Smooth muscle cell of bladder (primary cell): ENCODE measurements around the gene LNP1. TPM values are rescaled to one million over a fixed set of nuclear protein-coding genes. Genes with fewer than 3 reads are reported as not detected.

Experiments used
- total RNA-seq: library from RNA; depleted of rRNA; stranded (reverse); fragments of >200 nt; gene quantifications from 2 replicates; pipeline ENCODE4 v1.2.3, GENCODE V29; 2014

LNP1 gene, protein sequence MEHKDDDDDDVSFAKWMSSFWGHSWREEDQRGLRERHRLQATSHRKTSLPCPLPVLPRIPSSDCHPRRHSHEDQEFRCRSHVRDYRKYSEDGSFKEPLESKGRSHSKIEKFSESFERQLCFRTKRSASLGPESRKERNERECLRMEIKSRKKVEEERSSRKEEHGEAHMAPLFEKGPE
- 4.0 and 4.2 TPM in 2 replicates for total RNA-seq

DNA sequence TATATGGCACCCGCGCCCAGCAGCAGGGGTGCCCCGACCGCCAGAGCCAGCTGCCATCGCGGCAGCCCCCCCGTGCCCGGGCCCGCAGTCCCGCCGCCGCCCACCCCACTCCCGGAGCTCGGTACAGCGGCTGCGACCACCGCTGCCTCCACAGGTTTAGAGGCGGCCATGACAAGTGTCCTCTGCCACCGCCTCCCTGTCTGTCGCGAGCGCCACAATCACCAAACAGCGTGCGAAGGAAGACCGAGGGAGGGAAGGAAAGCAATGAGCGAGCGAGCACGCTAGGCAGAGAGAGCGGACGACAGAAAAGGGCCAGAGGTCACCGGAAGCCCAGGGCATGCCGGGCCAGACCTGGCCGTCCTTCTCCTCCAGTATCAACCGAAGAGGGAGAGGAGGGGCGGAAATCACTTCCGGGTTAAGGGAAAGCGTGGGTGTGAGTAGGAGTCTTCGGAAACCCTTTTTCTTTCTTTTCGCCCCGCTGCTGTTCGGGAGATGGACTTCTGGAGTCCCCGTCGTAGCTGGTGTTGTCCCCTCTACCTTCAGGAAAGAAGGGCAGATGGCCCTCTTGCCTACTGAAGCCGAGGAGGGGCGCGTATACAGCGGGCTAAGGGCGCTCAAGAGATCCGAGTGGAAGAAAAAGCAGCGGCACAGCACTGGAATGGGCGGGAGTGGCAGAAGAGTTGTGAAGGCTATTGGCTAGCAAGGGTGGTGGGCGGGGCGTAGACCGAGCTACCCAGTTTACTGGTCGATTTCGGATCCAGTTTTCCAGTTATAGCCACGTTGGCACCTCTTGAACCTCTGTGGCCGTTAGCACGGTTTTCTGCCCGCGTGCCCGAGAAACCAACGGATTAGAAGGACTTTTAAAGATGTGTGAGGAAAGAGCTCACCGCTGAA, at the start of gene LNP1, which contains the start of gene TOMM70:
TSS of gene LNP1 (plus strand) at position 760 of the 894 bp plus-strand sequence. CDS start 28,191 bp downstream, outside the sequence.
TSS of gene TOMM70 (minus strand) at position 310 of the 894 bp plus-strand sequence. CDS start at position 170, 140 bp downstream.

DNA sequence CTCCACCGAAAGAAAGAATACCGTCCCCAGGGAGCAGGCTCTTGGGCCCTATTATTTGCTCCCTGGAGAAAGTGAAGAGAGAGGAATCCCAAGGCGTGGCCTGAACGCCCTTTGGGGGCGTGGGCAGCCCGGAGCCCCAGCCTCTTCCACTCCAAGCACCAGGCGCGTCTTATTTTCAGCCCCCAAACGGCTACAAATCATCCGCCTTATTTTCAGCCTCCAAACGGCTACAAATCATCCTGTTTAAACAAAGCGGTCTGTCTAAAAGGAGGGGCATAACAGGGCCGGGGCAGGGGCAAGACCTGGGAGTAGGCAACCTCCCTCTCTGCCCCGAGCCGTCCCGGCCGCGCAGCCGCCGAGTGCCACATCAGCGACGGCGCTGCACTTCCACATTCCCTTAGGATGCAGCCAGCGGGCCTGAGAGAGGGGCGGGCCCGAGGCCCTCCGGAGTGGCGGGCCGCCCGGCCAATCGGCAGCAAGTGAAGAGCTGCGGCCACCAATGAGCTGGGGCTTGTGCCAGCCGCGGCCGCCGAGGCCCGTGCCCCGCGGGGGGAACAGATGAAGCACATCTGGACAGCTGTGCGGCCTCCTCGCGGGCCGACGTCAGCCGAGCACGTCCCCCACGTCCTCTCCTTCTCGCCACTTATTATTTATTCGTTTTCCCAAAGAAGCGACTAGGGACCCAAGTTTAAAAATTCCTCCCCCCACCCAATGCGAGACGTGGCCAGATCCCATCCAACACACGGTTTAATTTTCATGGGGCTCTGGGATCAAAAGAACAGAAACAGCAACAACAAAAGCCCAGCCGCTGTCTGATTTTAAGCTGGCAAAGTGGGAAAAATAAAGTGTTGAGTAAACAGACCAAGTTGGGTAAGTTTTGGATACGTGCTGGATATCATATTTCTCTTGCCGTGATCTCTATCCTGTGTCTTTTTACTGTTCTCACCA, 91.0 kb downstream of the LNP1 start, which contains the start of gene TMEM45A:
TSS of gene TMEM45A (plus strand) at position 561 of the 948 bp plus-strand sequence. CDS start 62,593 bp downstream, outside the sequence.

Other genes with a start within 250 kb of the LNP1 start
- 84.6 and 85.2 TPM in 2 replicates for gene TBC1D23, start 140.5 kb upstream of the LNP1 start, total RNA-seq
- gene NIT2, start 66.8 kb upstream of the LNP1 start, total RNA-seq = 10.8 and 13.1 TPM in 2 replicates
- 43.0 and 45.9 TPM in 2 replicates for gene TOMM70, start 450 bp upstream of the LNP1 start, total RNA-seq
- 44.2 and 104 TPM in 2 replicates for gene TMEM45A, start 91.1 kb downstream of the LNP1 start, total RNA-seq
- not detected in 2 replicates for gene ADGRG7, start 208.1 kb downstream of the LNP1 start, total RNA-seq